Measurements from ENCODE around the gene FOXP1. TPM values are rescaled to one million over a fixed set of nuclear protein-coding genes. Genes with fewer than 3 reads are reported as not detected.

Gene FOXP1
- total and polyA plus RNA-seq, 2 of the 13 experiments (the other 11 are each of a cell fraction or from before 2014, with no cell fraction given): 40.4 to 59.0 TPM

- no peak for ATAC-seq
- POLR2A ChIA-PET: no interaction called here
- DNase-seq (ENCODE audit: low spot score): no peak
- H3K9ac ChIP-seq (ENCODE audit: insufficient read depth, low read depth, low read length): no peak overlapping the region
- H3K79me2 ChIP-seq (ENCODE audit: insufficient read depth, low read length): peaks cover 22% of the 10 kb centered on the region
- BruUV-seq (replicated peaks): no TSS peak
- peaks cover 4% of the 10 kb centered on the region for H4K20me1 ChIP-seq (ENCODE audit: insufficient read depth, low read length)
- FAIRE-seq: no peak
- intact Hi-C loops (cut with micrococcal nuclease; ENCODE audit: unreplicated experiment) (no loop called here), in situ Hi-C loops (cut with HindIII; ENCODE audit: extremely low pct_ligation_motif_present, low pct_unique_long_range_greater_than_20kb) (no loop called here)
- H3K4me1 ChIP-seq (ENCODE audit: insufficient read depth, low read length): peaks cover 16% of the 10 kb centered on the region
- H2AFZ ChIP-seq (ENCODE audit: low read length): no peak overlapping the region
- 89% methylated on average over 7 of the region's 7 CpGs for WGBS (ENCODE audit: low lambda C conversion rate)
- H3K4me3 ChIP-seq (replicated peaks in 1 of 3; ENCODE audit: insufficient read depth in 1 of 3, low read depth in 2 of 3, low read length in 3 of 3): no peak overlapping the region
- peaks cover 2 to 10% of the 10 kb centered on the region in 2 experiments; a peak in 3 of 5 replicates for H3K36me3 ChIP-seq (replicated peaks in 1 of 2; ENCODE audit: control insufficient read depth in 1 of 2, insufficient read depth in 2 of 2, low read length in 2 of 2)
- H3K4me2 ChIP-seq (ENCODE audit: low read depth, low read length): no peak overlapping the region
- no peak overlapping the region for H3K27ac ChIP-seq (ENCODE audit: extremely low read length, insufficient read depth, low read length)
- CTCF ChIA-PET (ENCODE audit: low intra/inter-chr PET ratio, low total read pairs): no interaction called here
- H3K27me3 ChIP-seq (ENCODE audit: control insufficient read depth in 1 of 2, insufficient read depth in 2 of 2, low read length in 2 of 2): no peaks in the 10 kb centered on the region
- H3K9me3 ChIP-seq (ENCODE audit: low read length): no peaks in the 10 kb centered on the region
- no peak for TF ChIP-seq SRSF1 (optimal IDR thresholded peaks at IDR 0.05; ENCODE audit: low read depth, low read length)
- TF ChIP-seq NR3C1 (CRISPR knock-in tag; IDR thresholded peaks at IDR 0.05): no peak
- no peak for TF ChIP-seq ZNF234 (CRISPR knock-in tag; conservative IDR thresholded peaks at IDR 0.05)
- no peak for TF ChIP-seq KDM4B (CRISPR knock-in tag; IDR thresholded peaks at IDR 0.05)
- TF ChIP-seq HNRNPUL1 (IDR thresholded peaks at IDR 0.05; ENCODE audit: low read depth, low read length): no peak
- TF ChIP-seq GATAD2A (CRISPR knock-in tag; IDR thresholded peaks at IDR 0.05): no peak
- TF ChIP-seq PTBP1 (IDR thresholded peaks at IDR 0.05; ENCODE audit: low read depth, low read length, poor library complexity, severe bottlenecking): no peak
- no peak for TF ChIP-seq ZSCAN30 (CRISPR knock-in tag; IDR thresholded peaks at IDR 0.05)
- TF ChIP-seq ARID3A (IDR thresholded peaks at IDR 0.05; ENCODE audit: low read depth, low read length): no peak
- TF ChIP-seq SNRNP70 (IDR thresholded peaks at IDR 0.05; ENCODE audit: low read depth, low read length): no peak
- no peak for TF ChIP-seq ZNF574 (CRISPR knock-in tag; IDR thresholded peaks at IDR 0.05)
- TF ChIP-seq ZBTB33 (CRISPR knock-in tag; IDR thresholded peaks at IDR 0.05): no peak
- no peak for TF ChIP-seq SIN3B (IDR thresholded peaks at IDR 0.05; ENCODE audit: low read length)
- no peak for TF ChIP-seq ZFP41 (CRISPR knock-in tag; IDR thresholded peaks at IDR 0.05; ENCODE audit: borderline replicate concordance)
- no peak for TF ChIP-seq ZNF724P (CRISPR knock-in tag; IDR thresholded peaks at IDR 0.05; ENCODE audit: borderline replicate concordance)
- TF ChIP-seq POLR2A (IDR thresholded peaks at IDR 0.05; ENCODE audit: insufficient read depth in 1 of 2, low read depth in 2 of 2, low read length in 2 of 2): no peak
Measured at GRCh38 chr3:71521940-71522876, 61.3 kb downstream of the FOXP1 start.
